Measurements from ENCODE around the gene ZNF532.

The ZNF532 gene

GRCh38 chr18:58998401-58999203, 133.9 kb downstream of the ZNF532 start:
- TF ChIP-seq, protein P1, sequence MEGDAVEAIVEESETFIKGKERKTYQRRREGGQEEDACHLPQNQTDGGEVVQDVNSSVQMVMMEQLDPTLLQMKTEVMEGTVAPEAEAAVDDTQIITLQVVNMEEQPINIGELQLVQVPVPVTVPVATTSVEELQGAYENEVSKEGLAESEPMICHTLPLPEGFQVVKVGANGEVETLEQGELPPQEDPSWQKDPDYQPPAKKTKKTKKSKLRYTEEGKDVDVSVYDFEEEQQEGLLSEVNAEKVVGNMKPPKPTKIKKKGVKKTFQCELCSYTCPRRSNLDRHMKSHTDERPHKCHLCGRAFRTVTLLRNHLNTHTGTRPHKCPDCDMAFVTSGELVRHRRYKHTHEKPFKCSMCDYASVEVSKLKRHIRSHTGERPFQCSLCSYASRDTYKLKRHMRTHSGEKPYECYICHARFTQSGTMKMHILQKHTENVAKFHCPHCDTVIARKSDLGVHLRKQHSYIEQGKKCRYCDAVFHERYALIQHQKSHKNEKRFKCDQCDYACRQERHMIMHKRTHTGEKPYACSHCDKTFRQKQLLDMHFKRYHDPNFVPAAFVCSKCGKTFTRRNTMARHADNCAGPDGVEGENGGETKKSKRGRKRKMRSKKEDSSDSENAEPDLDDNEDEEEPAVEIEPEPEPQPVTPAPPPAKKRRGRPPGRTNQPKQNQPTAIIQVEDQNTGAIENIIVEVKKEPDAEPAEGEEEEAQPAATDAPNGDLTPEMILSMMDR (IDR thresholded peaks at IDR 0.05; ENCODE audit: low read depth, low read length) = no peak
- no peak for DNase-seq (ENCODE audit: extremely low read depth, low read depth)

- TF ChIP-seq, protein P1 (IDR thresholded peaks at IDR 0.05; ENCODE audit: low read depth, low read length) = no peak
- DNase-seq (ENCODE audit: extremely low read depth, low read depth) = no peak
These were observed 136.5 kb downstream of the ZNF532 start for GRCh38 chr18:59001166-59001565.

DNA sequence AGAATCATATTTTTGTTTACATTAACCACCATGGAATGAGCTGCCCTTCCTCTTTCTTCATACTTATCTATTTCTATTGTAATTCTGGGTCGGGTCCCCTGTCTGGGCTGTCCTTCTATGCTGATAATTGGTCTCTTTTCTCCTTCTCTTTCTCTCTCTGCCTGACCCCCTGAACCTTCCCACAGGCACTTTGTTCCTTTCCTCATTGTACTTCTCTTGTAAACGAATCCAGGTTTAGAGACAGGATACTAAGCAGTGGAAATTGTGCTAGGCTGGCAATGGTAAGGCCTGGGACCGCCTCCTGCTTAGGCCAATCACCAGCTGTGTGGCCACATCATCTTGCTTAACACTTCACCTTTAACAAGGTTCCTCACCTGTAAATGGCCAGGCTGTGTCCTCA, 137.0 kb downstream of the ZNF532 start:
- no peak for DNase-seq (ENCODE audit: extremely low read depth, low read depth)
- TF ChIP-seq, protein P1 (IDR thresholded peaks at IDR 0.05; ENCODE audit: low read depth, low read length) = no peak

DNA sequence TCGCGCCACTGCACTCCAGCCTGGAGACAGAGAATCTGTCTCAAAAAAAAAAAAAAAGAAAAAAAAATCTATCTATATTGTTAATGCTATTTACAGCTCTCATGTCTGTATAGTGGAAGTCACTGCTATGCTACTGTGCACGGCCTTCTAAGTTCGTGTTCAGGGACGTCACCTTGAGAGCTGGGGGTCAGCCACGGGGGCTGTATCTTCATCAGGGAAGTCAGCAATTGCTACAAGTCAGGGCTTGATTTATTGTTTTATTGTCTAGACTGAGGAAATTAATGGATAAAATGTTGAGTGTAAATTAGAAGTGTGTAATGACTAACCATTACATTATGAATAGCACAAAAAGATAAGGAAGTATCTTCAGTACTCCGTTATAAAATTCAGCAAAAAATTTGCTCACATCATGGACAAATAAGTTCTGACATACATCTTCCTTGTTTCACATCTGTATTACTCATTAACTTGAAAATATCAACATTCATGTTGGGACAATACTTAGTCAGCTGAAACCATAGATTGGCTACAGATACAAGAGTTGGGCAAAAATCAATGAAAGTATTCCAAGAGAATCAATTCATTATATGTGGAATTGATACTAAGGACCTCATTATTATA, 138.4 kb downstream of the ZNF532 start:
- TF ChIP-seq, protein P1 (IDR thresholded peaks at IDR 0.05; ENCODE audit: low read depth, low read length) = no peak
- no peak for DNase-seq (ENCODE audit: extremely low read depth, low read depth)

DNA sequence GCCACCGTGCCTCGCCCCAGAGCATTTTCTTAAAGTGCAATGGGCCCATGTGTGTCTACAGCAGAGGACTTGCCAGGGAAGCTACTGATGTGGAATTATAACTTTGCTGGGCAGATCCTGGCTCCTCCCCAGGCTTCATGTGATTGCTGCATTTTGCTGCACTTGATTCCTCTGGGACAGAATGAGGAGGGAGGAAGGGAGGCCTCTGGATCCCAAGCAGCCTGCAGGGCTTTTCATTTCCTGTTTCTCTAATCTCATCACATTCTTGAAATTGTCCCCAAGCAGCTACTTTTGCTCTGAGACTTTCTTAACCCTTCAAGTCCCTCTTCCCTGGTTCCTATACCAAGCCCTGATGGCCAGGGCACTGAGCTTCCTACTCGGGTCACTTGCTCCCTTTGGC, 140.6 kb downstream of the ZNF532 start:
- DNase-seq (ENCODE audit: extremely low read depth, low read depth) = no peak
- TF ChIP-seq, protein P1 (IDR thresholded peaks at IDR 0.05; ENCODE audit: low read depth, low read length) = no peak

DNA sequence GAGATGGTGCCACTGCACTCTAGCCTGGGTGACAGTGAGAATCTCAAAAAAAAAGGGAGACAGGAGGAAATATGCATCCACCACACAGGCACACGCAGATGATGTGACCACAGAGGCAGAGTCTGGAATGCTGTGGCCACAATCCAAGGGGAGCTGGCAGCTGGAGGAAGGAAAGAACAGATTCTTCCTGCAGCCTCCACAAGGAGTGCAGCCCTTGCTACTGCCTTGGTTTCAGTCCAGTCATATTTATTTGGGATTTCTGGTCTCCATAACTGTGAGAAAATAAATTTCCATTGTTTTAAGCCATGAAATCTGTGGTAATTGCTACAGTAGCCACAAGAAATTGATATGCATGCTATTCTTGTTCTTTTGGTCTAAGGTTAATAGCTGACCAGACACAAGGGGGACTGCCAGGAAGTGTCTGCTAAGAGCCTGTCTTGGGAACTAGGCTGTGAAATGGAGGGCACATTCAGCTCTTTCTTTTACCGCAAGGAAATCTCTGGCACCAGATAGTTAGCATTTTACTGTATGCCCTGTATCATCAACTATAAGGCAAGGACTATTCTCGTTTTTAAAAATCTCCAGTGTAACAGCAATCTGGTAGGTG, 141.9 kb downstream of the ZNF532 start:
- TF ChIP-seq, protein P1 (IDR thresholded peaks at IDR 0.05; ENCODE audit: low read depth, low read length) = no peak
- DNase-seq (ENCODE audit: extremely low read depth, low read depth) = no peak

All from AG09319 (cell line).